Osteoblast (primary cell): ENCODE results near the gene EXOSC10. TPM values are rescaled to one million over a fixed set of nuclear protein-coding genes. Genes with fewer than 3 reads are reported as not detected.

ENCODE experiments used
- DNase-seq: peaks from one replicate; pipeline ENCODE4 v3.0.0; 2011; ENCODE audit warnings: low spot score, mixed read lengths; ENCODE audit not compliant: insufficient read length; ENCODE audit errors: missing footprints
- H2AFZ ChIP-seq: 2 replicates; pipeline ENCODE4 v1.6.0; 2011; ENCODE audit warnings: mild to moderate bottlenecking, low read length
- H3K27ac ChIP-seq: 2 replicates; pipeline ENCODE4 v1.5.1; 2011; ENCODE audit warnings: mild to moderate bottlenecking, low read depth, low read length, moderate library complexity
- H3K27me3 ChIP-seq: 2 replicates; pipeline ENCODE4 v1.6.0; 2012; ENCODE audit warnings: mild to moderate bottlenecking, control low read depth, inconsistent platforms, low read length, moderate library complexity; ENCODE audit not compliant: insufficient read depth
- H3K36me3 ChIP-seq: 2 replicates; pipeline ENCODE4 v1.5.1; 2011; ENCODE audit warnings: mild to moderate bottlenecking, low read length, control low read depth, moderate library complexity; ENCODE audit not compliant: insufficient read depth
- H3K4me1 ChIP-seq: 2 replicates; pipeline ENCODE4 v1.5.1; 2011; ENCODE audit warnings: mild to moderate bottlenecking, low read length, control low read depth, moderate library complexity; ENCODE audit not compliant: insufficient read depth
- H3K4me2 ChIP-seq: 2 replicates; pipeline ENCODE4 v1.6.0; 2011; ENCODE audit warnings: mild to moderate bottlenecking, low read length; ENCODE audit not compliant: insufficient read depth
- H3K4me3 ChIP-seq: fragments of 200-600 bp; sonication (generic); 3 replicates; pipeline ENCODE4 v1.5.1; 2012; ENCODE audit warnings: mild to moderate bottlenecking, low read length, inconsistent platforms; ENCODE audit not compliant: insufficient read depth
- H3K79me2 ChIP-seq: 2 replicates; pipeline ENCODE4 v1.6.0; 2012; ENCODE audit warnings: mild to moderate bottlenecking, low read length, control low read depth, inconsistent platforms; ENCODE audit not compliant: insufficient read depth
- H3K9me3 ChIP-seq: 2 replicates; pipeline ENCODE4 v1.5.1; 2011; ENCODE audit warnings: low read depth, low read length, control low read depth
- H4K20me1 ChIP-seq: 2 replicates; pipeline ENCODE4 v1.6.0; 2012; ENCODE audit warnings: mild to moderate bottlenecking, low read length, control low read depth; ENCODE audit not compliant: insufficient read depth
- CTCF ChIP-seq: IDR thresholded peaks from 2 replicates; pipeline ENCODE4 v1.5.1; 2011; ENCODE audit warnings: mild to moderate bottlenecking, low read depth, low read length, moderate library complexity; ENCODE audit errors: extremely low read depth
- total RNA-seq: library from RNA; depleted of rRNA; stranded (reverse); fragments of >200 nt; gene quantifications from 2 replicates; pipeline ENCODE4 v1.2.3, GENCODE V29; 2012

Gene EXOSC10
- total RNA-seq, 1 donor: 43.4 TPM

- no peaks in the 10 kb centered on the region for H4K20me1 ChIP-seq
- no peak overlapping the region for H3K27ac ChIP-seq
- H3K36me3 ChIP-seq: peaks cover 49% of the 10 kb centered on the region
- H3K4me1 ChIP-seq: no peaks in the 10 kb centered on the region
- no peak overlapping the region for H3K4me3 ChIP-seq
- no peak for DNase-seq
- H3K9me3 ChIP-seq: no peaks in the 10 kb centered on the region
- H3K79me2 ChIP-seq: no peaks in the 10 kb centered on the region
- no peak overlapping the region for H3K4me2 ChIP-seq
- no peak for TF ChIP-seq CTCF
- H3K27me3 ChIP-seq: no peaks in the 10 kb centered on the region
- H2AFZ ChIP-seq: no peak overlapping the region
Measured at GRCh38 chr1:11144570-11145256, 45.0 kb upstream of the EXOSC10 start.

- DNase-seq: no peak
- Histone ChIP-seq H3K36me3 (peaks cover 41% of the 10 kb centered on the region), H3K9me3 (no peaks in the 10 kb centered on the region), H3K4me3 (no peak overlapping the region), H3K27ac (no peak overlapping the region), H3K27me3 (no peaks in the 10 kb centered on the region), H2AFZ (no peak overlapping the region), H3K4me1 (peaks cover 6% of the 10 kb centered on the region), H4K20me1 (no peaks in the 10 kb centered on the region), H3K79me2 (no peaks in the 10 kb centered on the region), H3K4me2 (no peak overlapping the region)
- no peak for TF ChIP-seq CTCF
Measured at GRCh38 chr1:11143907-11144306, 44.2 kb upstream of the EXOSC10 start.

- no peak overlapping the region for H3K4me3 ChIP-seq
- no peaks in the 10 kb centered on the region for H3K27me3 ChIP-seq
- no peak overlapping the region for H3K4me2 ChIP-seq
- TF ChIP-seq CTCF: no peak
- no peak overlapping the region for H2AFZ ChIP-seq
- no peaks in the 10 kb centered on the region for H3K79me2 ChIP-seq
- H3K36me3 ChIP-seq: peaks cover 39% of the 10 kb centered on the region
- no peak overlapping the region for H3K27ac ChIP-seq
- no peak for DNase-seq
- H3K4me1 ChIP-seq: peaks cover 11% of the 10 kb centered on the region
- H4K20me1 ChIP-seq: no peaks in the 10 kb centered on the region
- no peaks in the 10 kb centered on the region for H3K9me3 ChIP-seq
Measured at GRCh38 chr1:11143401-11143800, 43.7 kb upstream of the EXOSC10 start.

- H3K27me3 ChIP-seq: no peaks in the 10 kb centered on the region
- DNase-seq: no peak
- H3K36me3 ChIP-seq: peaks cover 42% of the 10 kb centered on the region
- H3K27ac ChIP-seq: no peak overlapping the region
- H3K4me1 ChIP-seq: peaks cover 13% of the 10 kb centered on the region
- H3K79me2 ChIP-seq: no peaks in the 10 kb centered on the region
- H2AFZ ChIP-seq: no peak overlapping the region
- H4K20me1 ChIP-seq: no peaks in the 10 kb centered on the region
- no peak for TF ChIP-seq CTCF
- no peaks in the 10 kb centered on the region for H3K9me3 ChIP-seq
- no peak overlapping the region for H3K4me2 ChIP-seq
- no peak overlapping the region for H3K4me3 ChIP-seq
Measured at GRCh38 chr1:11142618-11143391, 43.1 kb upstream of the EXOSC10 start.
